OCI-LY7 (cell line): ENCODE data around the gene PPP1R16B. TPM values are rescaled to one million over a fixed set of nuclear protein-coding genes. Genes with fewer than 3 reads are reported as not detected.

Source experiments
- BruUV-seq: library from RNA; stranded (reverse); fragments of 400-500 nt; replicated peaks from 2 replicates; lab custom pipeline; 2021; lab: Mats Ljungman, UMichigan
- CTCF ChIA-PET: fragments of 300-600 bp; sonication (Branson Sonifier 250); formaldehyde crosslinking; loops from one replicate; lab custom pipeline; 2022; ENCODE audit warnings: antibody characterized with exemption; ENCODE audit not compliant: unreplicated experiment; lab: Charles Lee
- POLR2A ChIA-PET: fragments of 300-600 bp; sonication (Branson Sonifier 250); formaldehyde crosslinking; loops from one replicate; lab custom pipeline; 2022; ENCODE audit warnings: antibody characterized with exemption; lab: Charles Lee
- DNase-seq: peaks from one replicate; pipeline ENCODE4 v3.0.0-alpha.2; 2015; ENCODE audit warnings: low spot score
- H2AFZ ChIP-seq: fragments of 200-600 bp; sonication (generic), shearing (Covaris generic); 2 replicates; pipeline ENCODE4 v1.6.1; 2014; ENCODE audit warnings: mild to moderate bottlenecking, antibody characterized with exemption, low read length, moderate library complexity
- H3K27ac ChIP-seq: fragments of 200-600 bp; sonication (generic); 2 replicates; pipeline ENCODE4 v1.5.1; 2014; ENCODE audit warnings: mixed run types, low read depth, mild to moderate bottlenecking, moderate library complexity, low read length, inconsistent platforms; ENCODE audit not compliant: poor library complexity, severe bottlenecking
- H3K36me3 ChIP-seq: fragments of 200-600 bp; sonication (generic); 2 replicates; pipeline ENCODE4 v1.6.1; 2014; ENCODE audit warnings: mild to moderate bottlenecking, antibody characterized with exemption, low read length, moderate library complexity, mixed read lengths; ENCODE audit not compliant: insufficient read depth
- H3K4me1 ChIP-seq: fragments of 200-600 bp; sonication (generic); 2 replicates; pipeline ENCODE4 v1.5.1; 2014; ENCODE audit warnings: mild to moderate bottlenecking, low read length; ENCODE audit not compliant: insufficient read depth, poor library complexity, severe bottlenecking
- H3K4me2 ChIP-seq: fragments of 200-600 bp; sonication (generic); 2 replicates; pipeline ENCODE4 v1.6.1; 2014; ENCODE audit warnings: mild to moderate bottlenecking, low read length
- H3K4me3 ChIP-seq: fragments of 200-600 bp; sonication (generic); 2 replicates; pipeline ENCODE4 v1.5.1; 2014; ENCODE audit warnings: mild to moderate bottlenecking, low read depth, low read length; ENCODE audit not compliant: poor library complexity, severe bottlenecking
- H3K79me2 ChIP-seq: fragments of 200-600 bp; sonication (generic); 2 replicates; pipeline ENCODE4 v1.6.1; 2016; ENCODE audit warnings: low read depth, mild to moderate bottlenecking, low read length, moderate library complexity, mixed read lengths; ENCODE audit not compliant: insufficient read depth
- H3K9me2 ChIP-seq: fragments of 200-600 bp; sonication (generic); 2 replicates; pipeline ENCODE4 v1.6.1; 2016; ENCODE audit warnings: mild to moderate bottlenecking, low read length, mixed read lengths; ENCODE audit not compliant: insufficient read depth
- H3K9me3 ChIP-seq: fragments of 200-600 bp; sonication (generic); 2 replicates; pipeline ENCODE4 v1.6.1; 2014; ENCODE audit warnings: mild to moderate bottlenecking, mixed run types, low read length, mixed read lengths
- H4K20me1 ChIP-seq: fragments of 200-600 bp; sonication (generic); 2 replicates; pipeline ENCODE4 v1.6.1; 2014; ENCODE audit warnings: mild to moderate bottlenecking, antibody characterized with exemption, low read length, moderate library complexity, mixed read lengths; ENCODE audit not compliant: insufficient read depth
- EZH2phosphoT487 ChIP-seq: fragments of 200-600 bp; sonication (generic); IDR thresholded peaks from 2 replicates; pipeline ENCODE4 v1.6.1; 2018; ENCODE audit warnings: low read depth, borderline replicate concordance, mild to moderate bottlenecking, mixed run types, antibody characterized with exemption, low read length, moderate library complexity, mixed read lengths
- intact Hi-C: fragments of 100-400 bp; cut with micrococcal nuclease; formaldehyde crosslinking; loops from one replicate; pipeline ENCODE4 v1.10.0; 2022; ENCODE audit not compliant: unreplicated experiment
- total RNA-seq, 2 experiments: library from RNA; depleted of rRNA in 1 of 2; stranded (reverse); fragments of >200 nt in 1 of 2; shearing (Covaris generic) in 1 of 2; gene quantifications; 2 replicates each; pipeline ENCODE4 v1.2.3, GENCODE V29; 2014 to 2022
- TF ChIP-seq, protein P1 (sequence below): fragments of 200-600 bp; sonication (generic); conservative IDR thresholded peaks from 2 replicates; pipeline ENCODE4 v1.5.1; 2014; ENCODE audit warnings: mild to moderate bottlenecking, antibody characterized with exemption, low read length, moderate library complexity, mixed read lengths

The PPP1R16B gene
- total RNA-seq, 2 experiments from 2014 or later: 45.4 to 49.7 TPM

DNA sequence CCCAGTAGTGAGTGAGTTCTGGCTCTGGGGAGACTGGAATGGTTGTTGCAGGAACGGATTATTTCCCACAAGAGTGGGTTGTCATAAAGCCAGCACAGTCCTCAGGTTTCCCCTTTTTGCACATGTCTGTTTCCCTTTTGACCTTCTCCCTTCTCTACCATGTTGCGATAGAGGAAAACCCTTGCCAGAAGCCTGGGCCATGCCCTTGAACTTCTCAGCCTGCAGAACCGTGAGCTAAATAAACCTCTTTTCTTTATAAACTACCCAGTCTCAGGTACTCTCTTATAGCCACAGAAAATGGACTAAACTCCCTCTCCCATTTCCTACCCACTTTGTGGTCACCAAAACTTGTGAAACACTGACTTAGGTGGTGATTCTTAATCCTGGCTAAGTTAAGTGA lies 7.2 kb upstream of the PPP1R16B start:
- Histone ChIP-seq H3K9me2 (no peaks in the 10 kb centered on the region), H3K4me2 (no peak overlapping the region), H3K36me3 (no peaks in the 10 kb centered on the region; the same call in 1 of the 2 replicates), H3K4me3 (no peak overlapping the region), H2AFZ (no peak overlapping the region), H3K79me2 (no peaks in the 10 kb centered on the region), H4K20me1 (no peaks in the 10 kb centered on the region), H3K9me3 (peaks cover 7% of the 10 kb centered on the region; the same call in 1 of the 2 replicates), H3K27ac (no peak overlapping the region), H3K4me1 (no peaks in the 10 kb centered on the region)
- intact Hi-C loops: no loop called here
- ChIA-PET POLR2A (no interaction called here), CTCF (no interaction called here)
- no peak for TF ChIP-seq EZH2phosphoT487
- DNase-seq: no peak
- no TSS peak for BruUV-seq

DNA sequence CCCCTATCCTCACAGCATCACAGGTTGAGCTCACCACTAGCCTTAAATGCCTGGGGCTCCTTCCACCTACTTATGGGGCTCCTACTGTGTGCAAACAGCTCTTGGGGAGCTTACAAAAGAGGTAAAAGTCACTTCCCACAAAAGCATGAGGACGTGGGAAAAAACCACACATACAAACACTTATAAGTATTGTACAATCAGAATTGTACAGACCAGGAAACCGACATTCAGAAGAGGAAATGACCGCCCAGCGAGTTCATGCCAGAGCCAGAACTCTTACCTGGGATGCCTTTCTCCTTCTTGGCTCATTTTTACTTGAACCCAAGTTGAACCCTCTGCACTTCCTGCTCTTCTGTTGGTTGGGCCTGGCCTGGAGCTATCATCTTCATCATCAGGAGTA lies 6.3 kb upstream of the PPP1R16B start:
- no TSS peak for BruUV-seq
- POLR2A ChIA-PET: no interaction called here
- Histone ChIP-seq H3K36me3 (no peaks in the 10 kb centered on the region; the same call in 1 of the 2 replicates), H3K79me2 (no peaks in the 10 kb centered on the region), H3K4me1 (peaks cover 2% of the 10 kb centered on the region), H2AFZ (no peak overlapping the region), H3K9me3 (peaks cover 7% of the 10 kb centered on the region; the same call in 1 of the 2 replicates), H3K27ac (no peak overlapping the region), H3K4me3 (no peak overlapping the region), H3K4me2 (no peak overlapping the region), H4K20me1 (no peaks in the 10 kb centered on the region), H3K9me2 (no peaks in the 10 kb centered on the region)
- no peak for DNase-seq
- intact Hi-C loops: no loop called here
- CTCF ChIA-PET: no interaction called here
- TF ChIP-seq, protein P1, sequence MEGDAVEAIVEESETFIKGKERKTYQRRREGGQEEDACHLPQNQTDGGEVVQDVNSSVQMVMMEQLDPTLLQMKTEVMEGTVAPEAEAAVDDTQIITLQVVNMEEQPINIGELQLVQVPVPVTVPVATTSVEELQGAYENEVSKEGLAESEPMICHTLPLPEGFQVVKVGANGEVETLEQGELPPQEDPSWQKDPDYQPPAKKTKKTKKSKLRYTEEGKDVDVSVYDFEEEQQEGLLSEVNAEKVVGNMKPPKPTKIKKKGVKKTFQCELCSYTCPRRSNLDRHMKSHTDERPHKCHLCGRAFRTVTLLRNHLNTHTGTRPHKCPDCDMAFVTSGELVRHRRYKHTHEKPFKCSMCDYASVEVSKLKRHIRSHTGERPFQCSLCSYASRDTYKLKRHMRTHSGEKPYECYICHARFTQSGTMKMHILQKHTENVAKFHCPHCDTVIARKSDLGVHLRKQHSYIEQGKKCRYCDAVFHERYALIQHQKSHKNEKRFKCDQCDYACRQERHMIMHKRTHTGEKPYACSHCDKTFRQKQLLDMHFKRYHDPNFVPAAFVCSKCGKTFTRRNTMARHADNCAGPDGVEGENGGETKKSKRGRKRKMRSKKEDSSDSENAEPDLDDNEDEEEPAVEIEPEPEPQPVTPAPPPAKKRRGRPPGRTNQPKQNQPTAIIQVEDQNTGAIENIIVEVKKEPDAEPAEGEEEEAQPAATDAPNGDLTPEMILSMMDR: no peak
- TF ChIP-seq EZH2phosphoT487: no peak

DNA sequence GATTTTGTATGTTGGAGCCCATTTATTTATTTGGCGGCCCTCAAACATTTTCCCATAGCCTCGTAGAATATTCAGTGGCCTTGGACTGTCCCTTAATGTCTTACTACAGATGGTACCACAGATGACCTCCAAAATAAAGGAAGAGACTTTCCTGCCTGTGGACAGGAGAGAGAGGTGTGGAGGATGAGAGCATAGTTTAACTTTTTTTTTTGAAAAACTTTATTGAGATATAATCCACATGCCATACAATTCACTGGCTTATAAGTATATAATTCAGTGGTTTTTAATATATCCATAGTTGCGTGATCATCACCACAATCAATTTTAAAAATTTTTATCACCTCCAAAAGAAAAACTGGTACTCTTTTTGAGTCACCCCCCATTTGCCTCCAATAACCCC lies 4.6 kb upstream of the PPP1R16B start:
- Histone ChIP-seq H4K20me1 (no peaks in the 10 kb centered on the region), H3K36me3 (no peaks in the 10 kb centered on the region; the same call in 1 of the 2 replicates), H3K9me2 (no peaks in the 10 kb centered on the region), H3K4me2 (no peak overlapping the region), H3K27ac (no peak overlapping the region), H3K4me3 (no peak overlapping the region), H3K79me2 (peaks cover 3% of the 10 kb centered on the region; the same call in 1 of the 2 replicates), H3K9me3 (peaks cover 7% of the 10 kb centered on the region; the same call in 1 of the 2 replicates), H2AFZ (no peak overlapping the region), H3K4me1 (peaks cover 14% of the 10 kb centered on the region)
- intact Hi-C loops: loop anchor here (10.0 kb wide), 1 partner anchor 244 kb away; no protein-coding TSS in a partner anchor
- BruUV-seq: no TSS peak
- POLR2A ChIA-PET: no interaction called here
- DNase-seq: no peak
- TF ChIP-seq, protein P1: no peak
- no peak for TF ChIP-seq EZH2phosphoT487
- CTCF ChIA-PET: no interaction called here
